IPS DF 6.9 (cell line): ENCODE data around the gene MAVS.

ENCODE experiments used
- DNase-seq: peaks from one replicate; pipeline ENCODE4 v3.0.0-alpha.2; 2013; ENCODE audit warnings: low read depth, low spot score
- H3K27ac ChIP-seq: one replicate; pipeline ENCODE4 v1.5.1; 2013; ENCODE audit warnings: low read length, control low read depth
- H3K27me3 ChIP-seq: 2 replicates; pipeline ENCODE4 v1.6.1; 2013; ENCODE audit warnings: mild to moderate bottlenecking, low read length; ENCODE audit not compliant: control insufficient read depth, insufficient read depth
- H3K36me3 ChIP-seq: 2 replicates; pipeline ENCODE4 v1.6.1; 2013; ENCODE audit warnings: low read length; ENCODE audit not compliant: control insufficient read depth, insufficient read depth
- H3K4me1 ChIP-seq: 2 replicates; pipeline ENCODE4 v1.6.1; 2013; ENCODE audit warnings: low read length; ENCODE audit not compliant: control insufficient read depth, insufficient read depth
- H3K4me3 ChIP-seq: 2 replicates; pipeline ENCODE4 v1.5.1; 2013; ENCODE audit warnings: mild to moderate bottlenecking, low read length
- H3K9me3 ChIP-seq: 2 replicates; pipeline ENCODE4 v1.6.1; 2013; ENCODE audit warnings: low read length, inconsistent platforms; ENCODE audit not compliant: control insufficient read depth, insufficient read depth
- WGBS: extraction: QIAGEN DNeasy Blood & Tissue Kit; methylation state at CpG from one replicate; pipeline ENCODE4 v1.1.7; 2013; ENCODE audit warnings: mixed read lengths, missing lambda C conversion rate; ENCODE audit not compliant: insufficient read length, insufficient coverage; 5-methylcytosine and 5-hydroxymethylcytosine counted together

MAVS gene

GRCh38 chr20:3925113-3925695, 78.6 kb downstream of the MAVS start:
- Histone ChIP-seq H3K27ac (no peak overlapping the region), H3K4me1 (peaks cover 1% of the 10 kb centered on the region), H3K27me3 (no peaks in the 10 kb centered on the region), H3K36me3 (peaks cover 10% of the 10 kb centered on the region; the same call in 1 of the 2 replicates), H3K4me3 (no peak overlapping the region), H3K9me3 (no peaks in the 10 kb centered on the region)
- WGBS: no CpG with 5 or more reads among the region's 11 CpGs
- no peak for DNase-seq
